K562 (cell line): ENCODE measurements around the gene C16orf92. TPM values are rescaled to one million over a fixed set of nuclear protein-coding genes. Genes with fewer than 3 reads are reported as not detected.
A peak's percentile ranks its signal among the peaks of the same experiment; 100 is the strongest.

Source experiments
- ATAC-seq: fragments of 200-7000 bp; cut with Tn5 transposase; 3 replicates; pipeline ENCODE4 v1.9.1; 2020; ENCODE audit warnings: moderate library complexity
- BruUV-seq: library from RNA; stranded (reverse); fragments of 400-500 nt; replicated peaks from 2 replicates; lab custom pipeline; 2021; lab: Mats Ljungman, UMichigan
- CTCF ChIA-PET: fragments of 300-600 bp; formaldehyde crosslinking; extraction: SDS; loops from one replicate; lab custom pipeline; 2021; ENCODE audit warnings: low intra/inter-chr PET ratio; lab: Yijun Ruan, JAX
- POLR2A ChIA-PET: fragments of 300-600, 350-650 bp; sonication (Branson Sonifier 250); formaldehyde crosslinking; extraction: SDS; loops from one replicate; lab custom pipeline; 2021; ENCODE audit warnings: antibody characterized with exemption, inconsistent platforms; lab: Yijun Ruan, JAX
- DNase-seq, 4 experiments: peaks; one replicate each; pipeline versions ENCODE4 v3.0.0 to v3.0.0-alpha.2; 2011 to 2018; ENCODE audit warnings: low spot score in 3 of 4, mixed read lengths in 3 of 4; ENCODE audit errors: extremely low read depth in 1 of 4
- FAIRE-seq: peaks from 2 replicates; lab custom pipeline; 2011; peaks lifted over from hg19 to GRCh38; lab: Jason Lieb, UNC
- H2AFZ ChIP-seq: 2 replicates; pipeline ENCODE4 v1.6.0; 2011; ENCODE audit warnings: low read depth, low read length, control low read depth, inconsistent platforms
- H3K27ac ChIP-seq: fragments of 200-600 bp; 3 replicates; pipeline ENCODE4 v1.8.0; 2011; ENCODE audit warnings: low read depth, mild to moderate bottlenecking, control low read depth, inconsistent platforms, low read length, moderate library complexity, mixed read lengths; ENCODE audit errors: extremely low read depth
- H3K27me3 ChIP-seq, 2 experiments: fragments of 300-600 bp in 1 of 2; 2 replicates in 1 of 2; 3 replicates in 1 of 2; pipeline versions ENCODE4 v1.6.0 to v1.8.0; 2011; ENCODE audit warnings: inconsistent platforms in 2 of 2, low read length in 2 of 2, mild to moderate bottlenecking in 1 of 2, mixed read lengths in 1 of 2, moderate library complexity in 1 of 2; ENCODE audit not compliant: control insufficient read depth in 2 of 2, insufficient read depth in 2 of 2
- H3K36me3 ChIP-seq: fragments of 300-600 bp; 3 replicates; pipeline ENCODE4 v1.8.0; 2011; ENCODE audit warnings: mild to moderate bottlenecking, low read length, inconsistent platforms; ENCODE audit not compliant: control insufficient read depth, insufficient read depth
- H3K4me1 ChIP-seq, 2 experiments: fragments of 200-600 bp in 1 of 2; replicated peaks in 1 of 2; 2 replicates in 1 of 2; 3 replicates in 1 of 2; pipeline versions ENCODE4 v1.5.1 to v1.8.0; 2011; ENCODE audit warnings: inconsistent platforms in 2 of 2, low read length in 2 of 2, mild to moderate bottlenecking in 1 of 2, mixed read lengths in 1 of 2, moderate library complexity in 1 of 2; ENCODE audit not compliant: control insufficient read depth in 2 of 2, insufficient read depth in 2 of 2
- H3K4me2 ChIP-seq: 2 replicates; pipeline ENCODE4 v1.6.1; 2011; ENCODE audit warnings: low read length, control low read depth, inconsistent platforms, mixed read lengths; ENCODE audit not compliant: insufficient read depth
- H3K4me3 ChIP-seq: fragments of 200-600 bp; sonication (generic), shearing (Covaris generic); 2 replicates; pipeline ENCODE4 v1.5.1; 2016; ENCODE audit warnings: control low read depth, inconsistent platforms
- H3K79me2 ChIP-seq: fragments of 200-600 bp; 3 replicates; pipeline ENCODE4 v1.8.0; 2011; ENCODE audit warnings: low read length, inconsistent platforms; ENCODE audit not compliant: control insufficient read depth, insufficient read depth
- H3K9ac ChIP-seq, 2 experiments: 2 replicates each; pipeline versions ENCODE4 v1.6.0 to v1.6.1; 2011; ENCODE audit warnings: low read depth in 2 of 2, low read length in 2 of 2, control low read depth in 1 of 2, inconsistent platforms in 1 of 2, mild to moderate bottlenecking in 1 of 2, mixed read lengths in 1 of 2; ENCODE audit not compliant: insufficient read depth in 1 of 2
- H3K9me1 ChIP-seq: one replicate; pipeline ENCODE4 v1.6.0; 2011; ENCODE audit warnings: inconsistent platforms, mild to moderate bottlenecking, low read length, moderate library complexity; ENCODE audit not compliant: control insufficient read depth, insufficient read depth
- H3K9me3 ChIP-seq: replicated peaks from 2 replicates; pipeline ENCODE4 v1.5.1; 2011; ENCODE audit warnings: low read depth, low read length, inconsistent platforms; ENCODE audit not compliant: control insufficient read depth, insufficient read depth
- H4K20me1 ChIP-seq: replicated peaks from 2 replicates; pipeline ENCODE4 v1.6.1; 2011; ENCODE audit warnings: low read length, inconsistent platforms, mixed read lengths; ENCODE audit not compliant: control insufficient read depth, insufficient read depth
- DDX20 ChIP-seq: fragments of 450-650 bp; IDR thresholded peaks from 2 replicates; pipeline ENCODE4 v1.6.1; 2016; ENCODE audit warnings: missing genetic modification characterization, low read depth, mild to moderate bottlenecking, missing compliant biosample characterization, moderate library complexity
- SIN3A ChIP-seq, 2 experiments: fragments of 150-350 bp in 1 of 2; IDR thresholded peaks; 2 replicates each; pipeline ENCODE4 v1.6.1; 2011 to 2016; ENCODE audit warnings: borderline replicate concordance in 2 of 2, low read depth in 2 of 2, low read length in 2 of 2, mild to moderate bottlenecking in 2 of 2, moderate library complexity in 2 of 2; ENCODE audit not compliant: control insufficient read depth in 1 of 2
- SMAD2 ChIP-seq: fragments of 150-350 bp; IDR thresholded peaks from 2 replicates; pipeline ENCODE4 v1.6.1; 2014; ENCODE audit warnings: low read depth, mild to moderate bottlenecking, low read length
- TRIM28 ChIP-seq: fragments of 450-650 bp; IDR thresholded peaks from 2 replicates; pipeline ENCODE4 v1.6.1; 2017
- ZC3H4 ChIP-seq: sonication (generic); formaldehyde crosslinking; IDR thresholded peaks from 2 replicates; pipeline ENCODE4 v1.9.0; 2021; ENCODE audit warnings: missing genetic modification reagents, borderline replicate concordance
- ZKSCAN1 ChIP-seq: fragments of 150-350 bp; IDR thresholded peaks from 2 replicates; pipeline ENCODE4 v1.6.1; 2016; ENCODE audit warnings: low read depth, low read length
- ZNF311 ChIP-seq: fragments of 250-450 bp; sonication (Bioruptor Pico); IDR thresholded peaks from 2 replicates; pipeline ENCODE4 v1.4.0; 2020; ENCODE audit warnings: mild to moderate bottlenecking, moderate library complexity
- ZNF696 ChIP-seq: fragments of 250-450 bp; sonication (Bioruptor Pico); conservative IDR thresholded peaks from 2 replicates; pipeline ENCODE4 v1.4.0; 2020; ENCODE audit warnings: mild to moderate bottlenecking, moderate library complexity
- ZNF699 ChIP-seq: fragments of 250-450 bp; sonication (Bioruptor Pico); IDR thresholded peaks from 2 replicates; pipeline ENCODE4 v1.8.0; 2021; ENCODE audit warnings: mild to moderate bottlenecking, moderate library complexity; ENCODE audit not compliant: insufficient replicate concordance
- WGBS: fragments of 100-300 bp; shearing (Covaris generic); methylation state at CpG from one replicate; pipeline ENCODE4 v1.1.6; 2016; ENCODE audit warnings: low coverage, mixed read lengths; ENCODE audit not compliant: insufficient coverage; ENCODE audit errors: missing lambda C conversion rate; 5-methylcytosine and 5-hydroxymethylcytosine counted together
- in situ Hi-C: fragments of 300-500 bp; cut with MboI; formaldehyde crosslinking; loops from 4 replicates; pipeline ENCODE4 v1.15.0; 2018; ENCODE audit warnings: inconsistent platforms, mixed read lengths
- intact Hi-C: fragments of 100-400 bp; cut with micrococcal nuclease; formaldehyde crosslinking; loops from 2 replicates; pipeline ENCODE4 v1.14.2; 2022
- polyA plus RNA-seq, 8 experiments: library from polyadenylated mRNA; depleted of rRNA in 4 of 8; stranded (reverse) in 5 of 8; unstranded in 3 of 8; fragments of >200 nt; fragmentation: Nextera tagmentation in 2 of 8; fragmentation: Illumina TruSeq in 1 of 8; extraction: Ambion mirVana in 2 of 8; extraction: Trizol in 1 of 8; gene quantifications; 2 replicates each; pipeline versions ENCODE4 v1.2.1 to v1.2.3, GENCODE V29; 2011 to 2014; ENCODE audit warnings: inconsistent platforms in 1 of 8, missing spikeins in 1 of 8
- total RNA-seq, 7 experiments: library from RNA; depleted of rRNA in 6 of 7; stranded (reverse); fragments of >200 nt in 6 of 7; fragmentation: Illumina TruSeq in 2 of 7; extraction: Trizol in 2 of 7; gene quantifications; 2 replicates each; pipeline versions ENCODE4 v1.2.1 to v1.2.3, GENCODE V29; 2011 to 2021; ENCODE audit warnings: low replicate concordance in 1 of 7
- TF ChIP-seq, protein P1 (sequence below), 2 experiments: IDR thresholded peaks; 2 replicates each; pipeline ENCODE4 v1.6.1; 2012; ENCODE audit warnings: improper control_type of control experiment in 2 of 2, low read depth in 2 of 2, low read length in 2 of 2, borderline replicate concordance in 1 of 2
- TF ChIP-seq, protein P2 (sequence below): sonication (generic); formaldehyde crosslinking; IDR thresholded peaks from 2 replicates; pipeline ENCODE4 v1.8.0; 2022; ENCODE audit warnings: mild to moderate bottlenecking, missing genetic modification reagents
- TF ChIP-seq, protein P3 (sequence below): fragments of 450-650 bp; formaldehyde crosslinking; IDR thresholded peaks from 2 replicates; pipeline ENCODE4 v1.4.0; 2020; ENCODE audit warnings: mild to moderate bottlenecking

The C16orf92 gene
- total and polyA plus RNA-seq, 9 of the 15 experiments (the other 6 are each of a cell fraction or from before 2014, with no cell fraction given): not detected

DNA sequence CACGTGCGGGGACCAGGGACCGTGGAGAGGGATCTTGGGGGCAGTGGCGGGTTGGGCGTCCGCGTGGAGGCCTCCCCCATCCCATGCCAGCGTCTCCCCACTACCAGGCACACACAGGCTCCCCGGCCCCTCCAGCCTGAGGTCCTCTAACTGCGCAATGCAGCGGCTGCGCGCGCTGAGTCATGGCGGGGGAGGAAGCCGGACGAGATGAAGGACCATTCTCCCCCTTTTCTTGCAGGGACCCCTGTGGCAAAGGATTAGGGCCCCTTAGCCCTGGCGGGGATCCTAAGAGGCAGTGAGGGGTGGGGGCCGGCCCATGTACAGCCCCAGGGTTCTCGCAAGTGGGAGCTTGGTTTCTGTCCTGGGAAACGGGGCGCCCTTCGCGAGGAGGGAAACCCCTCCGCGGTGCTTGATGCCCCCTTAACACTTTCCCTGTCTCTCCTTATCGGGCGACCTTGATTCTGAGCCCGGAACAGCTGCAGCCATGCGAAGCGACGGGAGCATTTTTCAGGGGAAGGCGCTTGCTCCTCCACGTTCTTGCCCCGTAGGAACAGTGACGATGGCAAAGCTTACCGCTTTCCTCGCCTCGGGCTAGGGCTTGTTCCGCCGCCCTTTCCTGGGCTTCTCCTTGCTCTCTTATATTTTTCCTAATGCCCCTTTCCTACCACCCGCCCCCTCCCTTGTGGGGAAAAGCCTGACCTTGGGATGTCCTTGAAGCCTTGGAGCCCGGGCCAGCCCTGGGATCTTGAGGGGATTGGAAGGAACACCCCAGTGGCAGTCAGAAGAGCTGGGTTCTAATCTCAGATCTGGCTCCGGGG is 43.2 kb downstream of the C16orf92 start (continued):
- TF ChIP-seq, protein P1, sequence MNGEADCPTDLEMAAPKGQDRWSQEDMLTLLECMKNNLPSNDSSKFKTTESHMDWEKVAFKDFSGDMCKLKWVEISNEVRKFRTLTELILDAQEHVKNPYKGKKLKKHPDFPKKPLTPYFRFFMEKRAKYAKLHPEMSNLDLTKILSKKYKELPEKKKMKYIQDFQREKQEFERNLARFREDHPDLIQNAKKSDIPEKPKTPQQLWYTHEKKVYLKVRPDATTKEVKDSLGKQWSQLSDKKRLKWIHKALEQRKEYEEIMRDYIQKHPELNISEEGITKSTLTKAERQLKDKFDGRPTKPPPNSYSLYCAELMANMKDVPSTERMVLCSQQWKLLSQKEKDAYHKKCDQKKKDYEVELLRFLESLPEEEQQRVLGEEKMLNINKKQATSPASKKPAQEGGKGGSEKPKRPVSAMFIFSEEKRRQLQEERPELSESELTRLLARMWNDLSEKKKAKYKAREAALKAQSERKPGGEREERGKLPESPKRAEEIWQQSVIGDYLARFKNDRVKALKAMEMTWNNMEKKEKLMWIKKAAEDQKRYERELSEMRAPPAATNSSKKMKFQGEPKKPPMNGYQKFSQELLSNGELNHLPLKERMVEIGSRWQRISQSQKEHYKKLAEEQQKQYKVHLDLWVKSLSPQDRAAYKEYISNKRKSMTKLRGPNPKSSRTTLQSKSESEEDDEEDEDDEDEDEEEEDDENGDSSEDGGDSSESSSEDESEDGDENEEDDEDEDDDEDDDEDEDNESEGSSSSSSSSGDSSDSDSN (IDR thresholded peaks at IDR 0.05; ENCODE audit: borderline replicate concordance in 1 of 2, low read depth in 2 of 2, low read length in 2 of 2): 0 out of 4 replicates have a peak, but pooled peaks of 1 of the 2 experiments have one; percentile 25
- TF ChIP-seq ZKSCAN1: no peak
- TF ChIP-seq DDX20 (tag): no peak

DNA sequence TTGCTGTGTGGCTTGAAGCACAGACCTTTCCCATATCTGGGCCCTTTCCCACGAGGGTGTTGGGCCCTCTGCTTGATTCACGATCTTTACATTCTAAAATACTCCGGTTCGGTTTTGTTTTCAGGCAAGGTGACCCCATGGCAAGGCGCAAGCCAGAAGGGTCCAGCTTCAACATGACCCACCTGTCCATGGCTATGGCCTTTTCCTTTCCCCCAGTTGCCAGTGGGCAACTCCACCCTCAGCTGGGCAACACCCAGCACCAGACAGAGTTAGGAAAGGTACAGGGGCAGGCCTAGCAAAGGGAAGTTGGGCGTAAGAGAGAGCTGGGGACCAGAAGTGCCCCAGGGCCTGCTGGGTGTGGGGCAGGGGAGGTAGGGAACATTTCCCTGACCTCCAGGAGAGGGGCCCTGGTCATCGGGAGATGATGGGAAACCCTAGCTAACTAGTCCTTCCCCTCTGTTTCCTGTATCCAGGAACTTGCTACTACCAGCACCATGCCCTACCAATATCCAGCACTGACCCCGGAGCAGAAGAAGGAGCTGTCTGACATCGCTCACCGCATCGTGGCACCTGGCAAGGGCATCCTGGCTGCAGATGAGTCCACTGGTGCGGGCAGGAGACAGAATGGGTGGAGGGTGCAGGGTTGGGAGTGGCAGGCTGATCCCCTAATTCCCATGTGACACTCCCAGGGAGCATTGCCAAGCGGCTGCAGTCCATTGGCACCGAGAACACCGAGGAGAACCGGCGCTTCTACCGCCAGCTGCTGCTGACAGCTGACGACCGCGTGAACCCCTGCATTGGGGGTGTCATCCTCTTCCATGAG is 44.0 kb downstream of the C16orf92 start:
- peaks cover 45 to 57% of the 10 kb centered on the region in 2 experiments for H3K4me1 ChIP-seq
- peaks cover 51% of the 10 kb centered on the region for H4K20me1 ChIP-seq
- intact Hi-C loops (loop anchor here (10.0 kb wide), 2 partner anchors 308 to 588 kb away; partner anchors contain the start of genes FBRS, MYL11, PRR14 and TBC1D10B), in situ Hi-C loops (no loop called here)
- CTCF ChIA-PET: no interaction called here
- no TSS peak for BruUV-seq
- DNase-seq (no peak), ATAC-seq (no peak), FAIRE-seq (no peak)
- H3K36me3 ChIP-seq: peaks cover 59% of the 10 kb centered on the region
- no peak overlapping the region for H2AFZ ChIP-seq
- peak overlapping the region; percentile 99 for H3K4me2 ChIP-seq
- H3K9ac ChIP-seq: peak overlapping the region; percentile 93 to 98
- WGBS: 9% methylated on average over 17 of the region's 21 CpGs
- peak overlapping the region; percentile 99 for H3K27ac ChIP-seq
- peaks cover 77% of the 10 kb centered on the region for H3K79me2 ChIP-seq
- POLR2A ChIA-PET: interaction anchor here (0.6 to 2.7 kb wide), 10 partner anchors 8 to 1029 kb away, joined by 3 to 29 read pairs (median 4); partner anchors contain the start of gene PPP4C
- peak overlapping the region; percentile 88 for H3K4me3 ChIP-seq
- H3K9me1 ChIP-seq: peaks cover 17% of the 10 kb centered on the region
- no peaks in the 10 kb centered on the region for H3K27me3 ChIP-seq
- H3K9me3 ChIP-seq: no peaks in the 10 kb centered on the region
- TF ChIP-seq, protein P2, sequence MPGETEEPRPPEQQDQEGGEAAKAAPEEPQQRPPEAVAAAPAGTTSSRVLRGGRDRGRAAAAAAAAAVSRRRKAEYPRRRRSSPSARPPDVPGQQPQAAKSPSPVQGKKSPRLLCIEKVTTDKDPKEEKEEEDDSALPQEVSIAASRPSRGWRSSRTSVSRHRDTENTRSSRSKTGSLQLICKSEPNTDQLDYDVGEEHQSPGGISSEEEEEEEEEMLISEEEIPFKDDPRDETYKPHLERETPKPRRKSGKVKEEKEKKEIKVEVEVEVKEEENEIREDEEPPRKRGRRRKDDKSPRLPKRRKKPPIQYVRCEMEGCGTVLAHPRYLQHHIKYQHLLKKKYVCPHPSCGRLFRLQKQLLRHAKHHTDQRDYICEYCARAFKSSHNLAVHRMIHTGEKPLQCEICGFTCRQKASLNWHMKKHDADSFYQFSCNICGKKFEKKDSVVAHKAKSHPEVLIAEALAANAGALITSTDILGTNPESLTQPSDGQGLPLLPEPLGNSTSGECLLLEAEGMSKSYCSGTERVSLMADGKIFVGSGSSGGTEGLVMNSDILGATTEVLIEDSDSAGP (CRISPR knock-in tag): peak; percentile 59; the same call in 1 of the 2 replicates
- TF ChIP-seq TRIM28 (no peak), ZC3H4 (CRISPR knock-in tag) (0 out of 2 replicates have a peak, but pooled peaks have one; percentile 15), SIN3A (IDR thresholded peaks at IDR 0.05; ENCODE audit: borderline replicate concordance in 2 of 2, control insufficient read depth in 1 of 2, low read depth in 2 of 2, low read length in 2 of 2) (peak in 1 of 2 experiments; percentile 44; a peak in 2 of 4 replicates), ZNF696 (CRISPR knock-in tag) (no peak), ZNF699 (CRISPR knock-in tag) (no peak), ZNF311 (CRISPR knock-in tag) (no peak), SMAD2 (no peak)
- TF ChIP-seq, protein P3, sequence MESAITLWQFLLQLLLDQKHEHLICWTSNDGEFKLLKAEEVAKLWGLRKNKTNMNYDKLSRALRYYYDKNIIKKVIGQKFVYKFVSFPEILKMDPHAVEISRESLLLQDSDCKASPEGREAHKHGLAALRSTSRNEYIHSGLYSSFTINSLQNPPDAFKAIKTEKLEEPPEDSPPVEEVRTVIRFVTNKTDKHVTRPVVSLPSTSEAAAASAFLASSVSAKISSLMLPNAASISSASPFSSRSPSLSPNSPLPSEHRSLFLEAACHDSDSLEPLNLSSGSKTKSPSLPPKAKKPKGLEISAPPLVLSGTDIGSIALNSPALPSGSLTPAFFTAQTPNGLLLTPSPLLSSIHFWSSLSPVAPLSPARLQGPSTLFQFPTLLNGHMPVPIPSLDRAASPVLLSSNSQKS: no peak
